Cerebellar cortex (tissue), 1 donor: ENCODE measurements around the gene DNAH7.

ENCODE experiments used
- DNase-seq: peaks from one replicate; pipeline ENCODE4 v3.0.0-alpha.2; 2015; ENCODE audit warnings: low spot score

Gene DNAH7

DNA sequence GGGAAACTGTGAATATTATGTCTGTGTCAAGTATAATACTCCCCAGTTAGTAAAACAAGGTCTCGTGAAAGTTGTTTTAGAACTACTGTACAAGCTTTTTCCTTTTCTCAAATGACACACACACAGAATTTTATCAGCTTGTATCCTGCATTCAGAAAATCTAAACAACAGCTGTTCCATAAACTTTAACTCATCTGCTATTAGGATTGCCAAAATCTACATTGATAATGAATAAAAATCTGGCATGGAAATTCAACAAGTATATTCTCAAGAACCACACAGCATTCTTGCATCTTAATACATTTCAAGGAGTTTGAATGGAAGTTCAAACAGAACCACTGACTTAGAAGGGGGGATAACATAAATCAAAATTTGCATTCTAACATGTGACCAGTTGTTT lies 260.4 kb downstream of the DNAH7 start:
- DNase-seq = no peak

- no peak for DNase-seq
Observed at GRCh38 chr2:195805283-195805976, 263.2 kb downstream of the DNAH7 start.

GRCh38 chr2:195795879-195796278 lies 272.8 kb downstream of the DNAH7 start:
- no peak for DNase-seq

DNA sequence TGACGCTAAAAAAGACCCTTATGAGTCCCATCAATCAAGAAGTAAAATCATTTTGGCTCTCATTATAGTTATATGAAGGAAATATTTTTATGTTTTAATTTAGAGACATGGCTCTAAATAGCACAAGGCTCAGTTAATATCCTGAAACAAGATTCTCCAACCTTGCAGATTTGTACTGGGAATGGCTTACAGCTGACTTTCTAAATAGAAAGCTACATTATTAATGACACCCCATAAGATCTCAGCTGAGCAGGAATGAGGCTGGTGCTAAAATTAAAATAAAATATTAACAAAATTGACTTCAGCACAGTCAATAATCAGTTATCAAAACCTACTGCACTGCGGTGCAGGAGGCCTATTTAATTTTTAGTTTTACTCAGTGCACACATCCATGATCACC lies 274.8 kb downstream of the DNAH7 start:
- no peak for DNase-seq

GRCh38 chr2:195782156-195782555 lies 286.5 kb downstream of the DNAH7 start:
- DNase-seq = no peak

GRCh38 chr2:195779491-195779890 lies 289.1 kb downstream of the DNAH7 start:
- no peak for DNase-seq

GRCh38 chr2:195769975-195770374 lies 298.7 kb downstream of the DNAH7 start:
- no peak for DNase-seq

GRCh38 chr2:195768431-195768830 lies 300.2 kb downstream of the DNAH7 start:
- DNase-seq = no peak

DNA sequence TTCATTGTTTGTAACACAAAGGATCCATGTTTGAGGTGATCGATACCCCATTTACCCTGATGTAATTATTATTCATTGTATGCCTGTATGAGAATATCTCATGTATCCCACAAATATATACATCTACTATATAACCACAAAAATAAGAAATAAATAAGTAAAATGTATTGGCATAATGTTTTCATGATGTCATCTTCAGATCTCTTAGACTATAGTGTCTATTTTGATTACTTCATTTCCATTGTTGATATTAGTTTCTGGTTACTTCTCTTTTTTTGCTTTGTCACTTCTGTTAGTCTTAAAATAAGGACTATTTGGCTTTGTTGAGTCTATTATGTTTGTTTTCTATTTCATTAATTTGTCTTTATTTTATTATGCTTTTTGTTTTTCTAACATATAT lies 301.9 kb downstream of the DNAH7 start:
- DNase-seq = no peak

- no peak for DNase-seq
Observed at GRCh38 chr2:195763866-195764265, 304.8 kb downstream of the DNAH7 start.

GRCh38 chr2:195759877-195760276 lies 308.8 kb downstream of the DNAH7 start:
- no peak for DNase-seq

GRCh38 chr2:195758846-195759245 lies 309.8 kb downstream of the DNAH7 start:
- DNase-seq = no peak

DNA sequence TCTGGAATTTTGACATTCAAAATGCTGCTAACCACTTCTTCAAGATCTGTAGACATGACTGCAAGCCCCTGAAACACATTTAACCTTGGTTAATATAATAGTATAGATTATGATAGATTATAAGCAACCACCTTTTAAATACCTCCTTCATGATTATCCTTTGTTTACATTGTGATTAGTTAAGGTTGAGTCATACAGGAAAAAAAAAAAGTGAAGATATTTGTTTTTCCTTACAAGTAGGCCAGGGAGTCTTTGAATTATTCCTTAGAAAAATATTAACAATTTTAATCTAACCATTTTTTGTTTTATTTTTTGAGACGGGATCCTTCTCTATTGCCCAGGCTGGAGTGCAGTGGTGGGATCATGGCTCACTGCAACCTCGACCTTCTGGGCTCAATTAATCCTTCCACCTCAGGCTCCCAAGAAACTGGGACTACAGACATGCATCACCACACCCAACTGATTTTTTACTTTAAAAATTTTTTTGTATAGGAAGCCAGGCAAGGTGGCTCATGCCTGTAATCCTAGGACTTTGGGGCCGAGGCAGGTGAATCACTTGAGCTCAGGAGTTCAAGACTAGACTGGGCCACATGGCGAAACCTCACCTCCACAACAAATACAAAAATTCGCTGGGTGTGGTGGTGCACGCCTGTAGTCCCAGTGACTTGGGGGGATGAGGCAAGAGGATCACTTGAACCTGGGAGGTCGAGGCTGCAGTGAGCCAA lies 312.3 kb downstream of the DNAH7 start:
- DNase-seq = no peak

DNA sequence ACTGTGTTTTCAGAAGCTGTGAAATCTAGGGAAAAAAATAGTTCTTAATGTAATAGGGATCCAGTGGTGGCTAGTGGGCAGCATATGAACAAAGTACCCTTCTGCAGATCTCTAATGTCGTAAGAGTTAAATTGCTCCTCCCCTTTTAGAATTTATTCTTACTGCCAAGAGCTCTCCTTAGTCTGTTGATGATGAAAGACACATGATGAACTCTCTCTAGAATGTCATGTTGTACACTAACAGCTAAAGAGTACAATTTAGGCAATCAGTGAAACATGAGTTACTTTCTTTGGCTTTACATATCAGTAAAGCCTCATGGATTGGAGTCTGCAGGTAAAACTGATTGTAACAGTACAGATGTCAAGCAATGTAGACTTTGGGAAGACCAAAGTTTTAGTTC lies 327.4 kb downstream of the DNAH7 start:
- DNase-seq = no peak

DNA sequence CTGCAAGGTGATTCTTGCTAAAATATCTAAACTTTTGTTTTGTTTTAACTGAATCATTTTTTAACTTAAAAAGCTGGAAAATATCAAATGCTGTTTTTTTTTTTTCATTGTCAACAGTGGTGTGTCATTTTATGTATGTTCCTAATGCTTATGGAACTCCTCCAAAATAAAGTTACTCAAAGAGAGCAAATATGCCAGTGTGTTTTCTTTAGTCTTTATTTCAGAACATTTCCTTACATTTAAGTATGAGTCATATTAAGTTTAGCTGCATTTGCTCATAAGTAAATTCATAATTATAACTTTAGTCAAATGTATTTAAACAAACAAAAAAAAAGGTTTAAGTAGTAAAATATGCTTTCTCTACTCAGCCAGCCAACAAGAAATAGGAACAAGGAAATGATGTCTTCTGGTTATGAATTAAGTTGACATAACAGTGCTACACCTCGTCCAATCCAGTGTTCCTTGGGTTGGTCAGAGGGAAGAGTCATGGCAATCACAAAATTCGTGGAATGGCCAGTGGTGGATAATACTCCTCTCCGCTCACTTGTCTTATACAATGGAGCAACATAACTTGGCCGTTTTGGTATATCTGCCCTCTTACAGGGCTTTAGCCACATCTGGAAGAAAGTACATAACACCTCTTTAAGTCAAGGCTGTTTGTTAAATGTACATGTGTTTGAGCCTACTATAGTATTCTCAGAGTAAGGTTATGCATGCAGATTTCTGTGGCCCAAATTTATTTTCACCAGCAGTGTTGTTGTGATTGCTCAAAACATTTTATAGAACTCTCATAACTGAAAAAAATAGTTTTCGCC lies 330.9 kb downstream of the DNAH7 start:
- no peak for DNase-seq

DNA sequence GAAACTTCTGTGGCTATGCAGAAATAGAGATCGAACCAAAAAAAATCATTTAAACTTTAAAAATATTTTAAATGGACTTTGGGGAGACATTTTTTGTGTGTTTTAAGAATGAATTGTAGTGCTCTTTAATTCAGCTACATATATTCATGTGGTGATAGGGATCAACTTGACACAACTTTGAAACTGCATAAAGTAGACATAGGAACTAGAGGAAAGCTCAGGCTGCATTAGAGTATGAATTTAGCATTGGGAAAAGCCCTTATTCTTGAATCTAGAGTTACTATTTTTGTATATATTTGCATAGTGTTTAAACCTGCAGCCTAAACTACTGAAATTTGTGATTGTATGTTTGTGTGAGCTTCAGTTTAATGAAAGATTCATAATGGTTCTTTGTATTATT lies 333.3 kb downstream of the DNAH7 start:
- DNase-seq = no peak

- DNase-seq = no peak
Observed at GRCh38 chr2:195734931-195735330, 333.7 kb downstream of the DNAH7 start.

DNA sequence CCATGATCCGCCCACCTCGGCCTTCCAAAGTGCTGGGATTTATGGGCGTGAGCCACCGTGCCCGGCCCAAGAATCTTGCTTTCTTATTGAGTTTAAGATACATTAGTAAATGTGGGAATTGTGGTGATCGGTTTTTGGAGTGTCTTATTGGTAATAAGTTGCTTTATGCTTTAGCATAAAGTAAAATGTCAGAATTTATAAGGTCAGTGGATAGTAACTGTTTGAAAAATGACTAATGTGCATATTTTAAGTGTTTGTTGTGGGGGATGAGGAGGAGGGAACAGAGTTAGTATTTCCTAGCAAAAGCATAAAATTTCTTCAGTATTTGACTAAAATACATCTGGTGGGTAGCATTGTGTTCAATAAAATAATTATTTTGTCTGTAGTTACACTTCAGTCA lies 334.2 kb downstream of the DNAH7 start:
- DNase-seq = no peak

- no peak for DNase-seq
Observed at GRCh38 chr2:195733831-195734230, 334.8 kb downstream of the DNAH7 start.

- DNase-seq = no peak
Observed at GRCh38 chr2:195732574-195732973, 336.1 kb downstream of the DNAH7 start.

- no peak for DNase-seq
Observed at GRCh38 chr2:195730912-195731311, 337.7 kb downstream of the DNAH7 start.

DNA sequence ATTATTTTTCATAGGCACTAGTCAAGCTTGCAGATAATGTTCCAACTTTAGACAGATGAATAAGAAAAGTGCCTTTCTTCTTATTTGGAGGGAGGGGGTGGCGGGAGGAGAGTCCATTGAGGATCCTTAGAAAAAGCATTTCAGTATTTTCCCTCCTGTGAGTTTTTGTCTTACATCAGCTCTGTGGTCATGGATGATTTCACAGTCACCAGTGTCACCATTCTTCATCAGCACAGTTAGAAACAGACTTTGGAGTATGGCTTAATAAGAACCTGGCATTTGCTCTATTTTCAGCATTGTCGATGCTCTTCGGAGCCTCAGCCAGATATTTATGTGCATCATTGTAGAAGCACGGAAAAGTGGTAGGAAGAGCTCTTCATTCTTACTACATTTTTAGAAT lies 341.5 kb downstream of the DNAH7 start:
- no peak for DNase-seq

DNA sequence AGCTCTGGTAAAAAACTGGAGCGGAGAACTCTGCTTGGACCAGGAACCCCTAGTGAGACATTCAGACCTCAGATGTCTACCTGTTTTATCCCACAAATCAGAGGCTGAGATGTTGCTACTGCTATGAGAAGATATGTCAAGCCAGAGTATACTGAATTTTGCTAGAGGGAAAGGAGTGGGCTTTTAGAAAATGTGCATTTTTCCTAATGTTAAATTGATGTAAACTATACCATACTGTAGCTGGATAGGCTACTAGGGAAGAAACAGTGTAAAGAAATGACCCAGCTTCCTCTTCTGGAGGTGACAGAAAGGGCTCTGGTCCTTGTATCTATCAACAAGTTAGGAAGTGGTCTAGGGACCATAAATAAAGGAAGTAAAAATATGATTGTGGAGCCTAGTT lies 346.6 kb downstream of the DNAH7 start:
- DNase-seq = no peak
